ENCODE results near the gene NKAIN4.

DNA sequence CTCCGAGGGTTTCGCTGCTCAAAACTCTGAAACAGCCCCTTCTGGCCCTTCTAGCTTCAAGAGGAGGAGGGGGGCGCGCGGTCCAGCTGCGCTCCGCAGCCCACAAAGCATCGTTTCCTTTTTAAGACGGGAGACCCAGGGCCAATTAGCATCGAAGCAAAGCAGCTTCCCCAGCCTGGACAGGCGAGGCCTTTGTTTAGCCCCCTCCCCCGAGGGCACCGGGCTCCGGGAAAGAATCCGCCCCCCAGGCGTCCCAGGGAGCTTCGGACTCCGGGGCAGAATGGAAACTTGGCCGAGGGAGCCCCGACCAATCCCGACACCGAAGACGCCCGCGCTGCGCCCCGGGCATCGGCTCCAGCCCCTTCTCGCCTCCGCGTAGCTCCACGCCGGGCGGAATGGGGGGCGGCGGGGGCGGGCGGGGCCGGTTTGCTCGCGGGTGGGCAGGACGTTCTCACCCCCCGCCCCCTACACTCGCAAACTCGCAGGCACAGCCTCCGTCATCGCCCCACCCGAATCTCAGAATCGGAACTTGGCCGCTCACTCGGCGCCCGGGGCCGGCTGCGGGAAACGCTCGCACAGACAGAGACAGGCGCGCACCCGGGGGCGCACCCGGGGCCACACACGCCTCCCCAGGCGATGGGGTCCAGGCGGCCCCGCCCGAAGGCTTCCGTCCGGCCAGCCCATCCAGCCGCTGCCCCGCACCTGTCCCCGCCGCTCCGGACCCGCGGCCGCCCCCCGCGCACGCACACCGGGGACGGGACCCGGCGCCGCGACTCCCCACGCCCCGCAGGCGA, 628 bp downstream of the NKAIN4 start:
- TF ChIP-seq CEBPB (IDR thresholded peaks at IDR 0.05) (no peak), TEAD4 (IDR thresholded peaks at IDR 0.05) (no peak)
- TF ChIP-seq, protein P1, sequence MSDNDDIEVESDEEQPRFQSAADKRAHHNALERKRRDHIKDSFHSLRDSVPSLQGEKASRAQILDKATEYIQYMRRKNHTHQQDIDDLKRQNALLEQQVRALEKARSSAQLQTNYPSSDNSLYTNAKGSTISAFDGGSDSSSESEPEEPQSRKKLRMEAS (IDR thresholded peaks at IDR 0.05), result no peak
